Endothelial cell of coronary artery (primary cell): Measurements from ENCODE around the gene CRKL. TPM values are rescaled to one million over a fixed set of nuclear protein-coding genes. Genes with fewer than 3 reads are reported as not detected.

Source experiments
- total RNA-seq: library from RNA; depleted of rRNA; stranded (reverse); fragments of >200 nt; gene quantifications from 2 replicates; pipeline ENCODE4 v1.2.3, GENCODE V29; 2014

Gene CRKL
- 34.7 and 40.7 TPM in 2 replicates for total RNA-seq

GRCh38 chr22:20916916-20917810 lies at the start of gene CRKL:
CRKL (plus strand) TSS chr22:20917407; CDS start chr22:20917935, 528 bp downstream.

GRCh38 chr22:20966883-20967696 lies 49.9 kb downstream of the CRKL start, which contains the start of gene AIFM3:
AIFM3 (plus strand) TSS chr22:20967255; CDS start chr22:20967945, 690 bp downstream.

GRCh38 chr22:20981787-20982562 lies 64.8 kb downstream of the CRKL start, which contains the start of gene LZTR1:
LZTR1 (plus strand) TSS chr22:20982297; CDS start chr22:20982372, 75 bp downstream.

GRCh38 chr22:21001601-21002325 lies 84.6 kb downstream of the CRKL start, which contains the start of gene THAP7:
THAP7 (minus strand) TSS chr22:21002118; CDS start chr22:21001911, 207 bp downstream.

Other genes starting within 250 kb of the CRKL start
- 0.66 and 7.4 TPM in 2 replicates for gene SERPIND1, start 143.3 kb upstream of the CRKL start, total RNA-seq
- 24.4 and 29.2 TPM in 2 replicates for gene PI4KA, start 58.6 kb upstream of the CRKL start, total RNA-seq
- gene SNAP29, start 58.4 kb upstream of the CRKL start, total RNA-seq, result 5.5 and 6.6 TPM in 2 replicates
- gene AIFM3, start 49.8 kb downstream of the CRKL start, total RNA-seq, result 0.09 and 0.47 TPM in 2 replicates
- 43.7 and 70.3 TPM in 2 replicates for gene LZTR1, start 64.9 kb downstream of the CRKL start, total RNA-seq
- 14.3 and 15.6 TPM in 2 replicates for gene THAP7, start 84.7 kb downstream of the CRKL start, total RNA-seq
- gene P2RX6, start 97.8 kb downstream of the CRKL start, total RNA-seq, result under 0.01 and 0.09 TPM in 2 replicates
- gene SLC7A4, start 115.2 kb downstream of the CRKL start, total RNA-seq, result not detected in 2 replicates
- gene LRRC74B, start 128.5 kb downstream of the CRKL start, total RNA-seq, result not detected in 2 replicates